Astrocyte (in vitro differentiated cells and primary cell): ENCODE measurements around the gene SIRT5. TPM values are rescaled to one million over a fixed set of nuclear protein-coding genes. Genes with fewer than 3 reads are reported as not detected.

ENCODE experiments used
- DNase-seq: peaks from one replicate; pipeline ENCODE4 v3.0.0-alpha.2; 2010; ENCODE audit warnings: low read depth
- FAIRE-seq: peaks from 2 replicates; lab custom pipeline; 2011; peaks lifted over from hg19 to GRCh38; lab: Jason Lieb, UNC
- H2AFZ ChIP-seq: 2 replicates; pipeline ENCODE4 v1.6.0; 2012; ENCODE audit warnings: low read depth, low read length, inconsistent platforms
- H3K27ac ChIP-seq: 2 replicates; pipeline ENCODE4 v1.5.1; 2011; ENCODE audit warnings: low read depth, low read length, inconsistent platforms
- H3K27me3 ChIP-seq: 2 replicates; pipeline ENCODE4 v1.6.0; 2011; ENCODE audit warnings: low read length, inconsistent platforms; ENCODE audit not compliant: insufficient read depth
- H3K36me3 ChIP-seq: 2 replicates; pipeline ENCODE4 v1.5.1; 2011; ENCODE audit warnings: low read length, inconsistent platforms; ENCODE audit not compliant: insufficient read depth
- H3K4me1 ChIP-seq: 2 replicates; pipeline ENCODE4 v1.5.1; 2011; ENCODE audit warnings: low read length, inconsistent platforms; ENCODE audit not compliant: insufficient read depth
- H3K4me2 ChIP-seq: 2 replicates; pipeline ENCODE4 v1.6.0; 2012; ENCODE audit warnings: low read length, inconsistent platforms
- H3K4me3 ChIP-seq: 2 replicates; pipeline ENCODE4 v1.5.1; 2011; ENCODE audit warnings: low read depth, mild to moderate bottlenecking, low read length, inconsistent platforms; ENCODE audit not compliant: insufficient read depth
- H3K79me2 ChIP-seq: 2 replicates; pipeline ENCODE4 v1.6.0; 2012; ENCODE audit warnings: mild to moderate bottlenecking, low read length, inconsistent platforms; ENCODE audit not compliant: insufficient read depth
- H3K9ac ChIP-seq: 2 replicates; pipeline ENCODE4 v1.6.0; 2012; ENCODE audit warnings: mild to moderate bottlenecking, low read length, inconsistent platforms
- H3K9me3 ChIP-seq: 2 replicates; pipeline ENCODE4 v1.5.1; 2012; ENCODE audit warnings: low read depth, mild to moderate bottlenecking, low read length, inconsistent platforms; ENCODE audit not compliant: insufficient read depth
- H4K20me1 ChIP-seq: 2 replicates; pipeline ENCODE4 v1.6.0; 2012; ENCODE audit warnings: low read length, inconsistent platforms; ENCODE audit not compliant: insufficient read depth
- H3K27ac Mint-ChIP-seq: one replicate; pipeline ENCODE4 v1.8.0; 2021; ENCODE audit warnings: mild to moderate bottlenecking, mixed read lengths; ENCODE audit not compliant: unreplicated experiment
- H3K27me3 Mint-ChIP-seq: one replicate; pipeline ENCODE4 v1.8.0; 2021; ENCODE audit warnings: low read depth, mixed read lengths; ENCODE audit not compliant: unreplicated experiment
- H3K36me3 Mint-ChIP-seq: one replicate; pipeline ENCODE4 v1.8.0; 2021; ENCODE audit warnings: low read depth, mixed read lengths; ENCODE audit not compliant: unreplicated experiment
- H3K4me1 Mint-ChIP-seq: one replicate; pipeline ENCODE4 v1.8.0; 2021; ENCODE audit warnings: low read depth, mixed read lengths; ENCODE audit not compliant: unreplicated experiment
- H3K4me3 Mint-ChIP-seq: one replicate; pipeline ENCODE4 v1.8.0; 2021; ENCODE audit warnings: mild to moderate bottlenecking, moderate library complexity, mixed read lengths; ENCODE audit not compliant: unreplicated experiment
- H3K9me3 Mint-ChIP-seq: one replicate; pipeline ENCODE4 v1.8.0; 2021; ENCODE audit warnings: mild to moderate bottlenecking, mixed read lengths; ENCODE audit not compliant: unreplicated experiment
- CTCF ChIP-seq: IDR thresholded peaks from 2 replicates; pipeline ENCODE4 v1.5.1; 2011; ENCODE audit warnings: low read depth, mild to moderate bottlenecking, inconsistent platforms, low read length, moderate library complexity; ENCODE audit not compliant: insufficient read depth
- EZH2 ChIP-seq: IDR thresholded peaks from 2 replicates; pipeline ENCODE4 v1.6.1; 2012; ENCODE audit warnings: mild to moderate bottlenecking, low read length, inconsistent platforms; ENCODE audit not compliant: insufficient read depth
- total RNA-seq: library from RNA; stranded (reverse); gene quantifications from 2 replicates; pipeline ENCODE4 v1.2.1, GENCODE V29; 2021

The SIRT5 gene
- total RNA-seq, 1 donor from 2014 or later: 8.6 TPM

- H3K36me3 Mint-ChIP-seq: peaks cover 15% of the 10 kb centered on the region
- Histone ChIP-seq H3K36me3 (peaks cover 7% of the 10 kb centered on the region), H3K27ac (no peak overlapping the region), H3K9me3 (no peaks in the 10 kb centered on the region), H3K4me1 (peaks cover 6% of the 10 kb centered on the region), H3K9ac (no peak overlapping the region), H3K27me3 (no peaks in the 10 kb centered on the region), H3K4me2 (no peak overlapping the region), H3K4me3 (no peak overlapping the region), H3K79me2 (no peaks in the 10 kb centered on the region), H4K20me1 (no peaks in the 10 kb centered on the region), H2AFZ (no peak overlapping the region)
- peaks cover 4% of the 10 kb centered on the region for H3K4me1 Mint-ChIP-seq
- no peaks in the 10 kb centered on the region for H3K27me3 Mint-ChIP-seq
- no peak overlapping the region for H3K27ac Mint-ChIP-seq
- TF ChIP-seq CTCF (no peak), EZH2 (no peak)
- H3K9me3 Mint-ChIP-seq: no peaks in the 10 kb centered on the region
- DNase-seq (no peak), FAIRE-seq (no peak)
- H3K4me3 Mint-ChIP-seq: no peak overlapping the region
Observed at GRCh38 chr6:13597073-13597472, 22.7 kb downstream of the SIRT5 start.

- Histone ChIP-seq H3K79me2 (no peaks in the 10 kb centered on the region), H3K27me3 (no peaks in the 10 kb centered on the region), H3K4me1 (no peaks in the 10 kb centered on the region), H2AFZ (no peak overlapping the region), H3K9ac (no peak overlapping the region), H4K20me1 (no peaks in the 10 kb centered on the region), H3K27ac (no peak overlapping the region), H3K4me2 (no peak overlapping the region), H3K9me3 (no peaks in the 10 kb centered on the region), H3K36me3 (peaks cover 5% of the 10 kb centered on the region), H3K4me3 (no peak overlapping the region)
- no peak overlapping the region for H3K4me3 Mint-ChIP-seq
- peaks cover 18% of the 10 kb centered on the region for H3K36me3 Mint-ChIP-seq
- H3K9me3 Mint-ChIP-seq: no peaks in the 10 kb centered on the region
- peaks cover 9% of the 10 kb centered on the region for H3K4me1 Mint-ChIP-seq
- no peak overlapping the region for H3K27ac Mint-ChIP-seq
- no peaks in the 10 kb centered on the region for H3K27me3 Mint-ChIP-seq
- FAIRE-seq: no peak
- DNase-seq: peak; percentile 49
- TF ChIP-seq EZH2 (no peak), CTCF (no peak)
Observed at GRCh38 chr6:13600036-13600435, 25.6 kb downstream of the SIRT5 start.

GRCh38 chr6:13604135-13604534 is 29.7 kb downstream of the SIRT5 start:
- FAIRE-seq (no peak), DNase-seq (no peak)
- no peak overlapping the region for H3K4me3 ChIP-seq
- H3K79me2 ChIP-seq: no peaks in the 10 kb centered on the region
- no peaks in the 10 kb centered on the region for H4K20me1 ChIP-seq
- no peak overlapping the region for H3K4me3 Mint-ChIP-seq
- no peak overlapping the region for H3K9ac ChIP-seq
- H3K9me3 ChIP-seq: no peaks in the 10 kb centered on the region
- H3K27ac ChIP-seq: no peak overlapping the region
- no peaks in the 10 kb centered on the region for H3K27me3 Mint-ChIP-seq
- H3K4me1 ChIP-seq: no peaks in the 10 kb centered on the region
- no peak overlapping the region for H3K4me2 ChIP-seq
- H3K36me3 Mint-ChIP-seq: peaks cover 19% of the 10 kb centered on the region
- no peak overlapping the region for H2AFZ ChIP-seq
- H3K9me3 Mint-ChIP-seq: peaks cover 3% of the 10 kb centered on the region
- H3K4me1 Mint-ChIP-seq: peaks cover 9% of the 10 kb centered on the region
- no peak overlapping the region for H3K27ac Mint-ChIP-seq
- H3K27me3 ChIP-seq: no peaks in the 10 kb centered on the region
- TF ChIP-seq EZH2: no peak
- TF ChIP-seq CTCF: no peak
- peaks cover 5% of the 10 kb centered on the region for H3K36me3 ChIP-seq
